Osteoblast (primary cell): ENCODE data around the gene PIWIL4. TPM values are rescaled to one million over a fixed set of nuclear protein-coding genes. Genes with fewer than 3 reads are reported as not detected.

Source experiments
- DNase-seq: peaks from one replicate; pipeline ENCODE4 v3.0.0; 2011; ENCODE audit warnings: low spot score, mixed read lengths; ENCODE audit not compliant: insufficient read length; ENCODE audit errors: missing footprints
- H2AFZ ChIP-seq: 2 replicates; pipeline ENCODE4 v1.6.0; 2011; ENCODE audit warnings: mild to moderate bottlenecking, low read length
- H3K27ac ChIP-seq: 2 replicates; pipeline ENCODE4 v1.5.1; 2011; ENCODE audit warnings: mild to moderate bottlenecking, low read depth, low read length, moderate library complexity
- H3K27me3 ChIP-seq: 2 replicates; pipeline ENCODE4 v1.6.0; 2012; ENCODE audit warnings: mild to moderate bottlenecking, control low read depth, inconsistent platforms, low read length, moderate library complexity; ENCODE audit not compliant: insufficient read depth
- H3K36me3 ChIP-seq: 2 replicates; pipeline ENCODE4 v1.5.1; 2011; ENCODE audit warnings: mild to moderate bottlenecking, low read length, control low read depth, moderate library complexity; ENCODE audit not compliant: insufficient read depth
- H3K4me1 ChIP-seq: 2 replicates; pipeline ENCODE4 v1.5.1; 2011; ENCODE audit warnings: mild to moderate bottlenecking, low read length, control low read depth, moderate library complexity; ENCODE audit not compliant: insufficient read depth
- H3K4me2 ChIP-seq: 2 replicates; pipeline ENCODE4 v1.6.0; 2011; ENCODE audit warnings: mild to moderate bottlenecking, low read length; ENCODE audit not compliant: insufficient read depth
- H3K4me3 ChIP-seq: fragments of 200-600 bp; sonication (generic); 3 replicates; pipeline ENCODE4 v1.5.1; 2012; ENCODE audit warnings: mild to moderate bottlenecking, low read length, inconsistent platforms; ENCODE audit not compliant: insufficient read depth
- H3K79me2 ChIP-seq: 2 replicates; pipeline ENCODE4 v1.6.0; 2012; ENCODE audit warnings: mild to moderate bottlenecking, low read length, control low read depth, inconsistent platforms; ENCODE audit not compliant: insufficient read depth
- H3K9me3 ChIP-seq: 2 replicates; pipeline ENCODE4 v1.5.1; 2011; ENCODE audit warnings: low read depth, low read length, control low read depth
- H4K20me1 ChIP-seq: 2 replicates; pipeline ENCODE4 v1.6.0; 2012; ENCODE audit warnings: mild to moderate bottlenecking, low read length, control low read depth; ENCODE audit not compliant: insufficient read depth
- total RNA-seq: library from RNA; depleted of rRNA; stranded (reverse); fragments of >200 nt; gene quantifications from 2 replicates; pipeline ENCODE4 v1.2.3, GENCODE V29; 2012
- TF ChIP-seq, protein P1 (sequence below): IDR thresholded peaks from 2 replicates; pipeline ENCODE4 v1.5.1; 2011; ENCODE audit warnings: mild to moderate bottlenecking, low read depth, low read length, moderate library complexity; ENCODE audit errors: extremely low read depth

Gene PIWIL4
- total RNA-seq, 1 donor, result 1.8 TPM

DNA sequence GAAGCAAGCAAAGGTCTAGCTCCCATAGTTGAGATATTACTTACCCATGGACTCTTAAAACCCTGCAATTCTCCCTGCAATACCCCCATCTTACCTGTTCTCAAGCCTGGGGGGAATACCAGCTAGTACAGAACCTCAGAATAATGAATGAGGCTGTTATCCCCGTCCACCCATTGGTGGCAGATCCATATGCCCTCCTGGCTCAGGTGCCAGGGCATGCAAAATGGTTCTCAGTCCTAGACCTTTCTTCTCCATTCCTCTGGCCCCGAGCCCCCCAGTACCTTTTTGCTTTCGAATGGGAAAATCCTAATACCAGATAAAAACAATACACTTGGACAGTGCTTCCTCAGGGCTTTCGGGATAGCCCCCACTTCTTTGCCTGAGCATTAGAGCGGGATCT, 86.4 kb downstream of the PIWIL4 start:
- no peaks in the 10 kb centered on the region for H4K20me1 ChIP-seq
- H3K9me3 ChIP-seq, result no peaks in the 10 kb centered on the region
- TF ChIP-seq, protein P1, sequence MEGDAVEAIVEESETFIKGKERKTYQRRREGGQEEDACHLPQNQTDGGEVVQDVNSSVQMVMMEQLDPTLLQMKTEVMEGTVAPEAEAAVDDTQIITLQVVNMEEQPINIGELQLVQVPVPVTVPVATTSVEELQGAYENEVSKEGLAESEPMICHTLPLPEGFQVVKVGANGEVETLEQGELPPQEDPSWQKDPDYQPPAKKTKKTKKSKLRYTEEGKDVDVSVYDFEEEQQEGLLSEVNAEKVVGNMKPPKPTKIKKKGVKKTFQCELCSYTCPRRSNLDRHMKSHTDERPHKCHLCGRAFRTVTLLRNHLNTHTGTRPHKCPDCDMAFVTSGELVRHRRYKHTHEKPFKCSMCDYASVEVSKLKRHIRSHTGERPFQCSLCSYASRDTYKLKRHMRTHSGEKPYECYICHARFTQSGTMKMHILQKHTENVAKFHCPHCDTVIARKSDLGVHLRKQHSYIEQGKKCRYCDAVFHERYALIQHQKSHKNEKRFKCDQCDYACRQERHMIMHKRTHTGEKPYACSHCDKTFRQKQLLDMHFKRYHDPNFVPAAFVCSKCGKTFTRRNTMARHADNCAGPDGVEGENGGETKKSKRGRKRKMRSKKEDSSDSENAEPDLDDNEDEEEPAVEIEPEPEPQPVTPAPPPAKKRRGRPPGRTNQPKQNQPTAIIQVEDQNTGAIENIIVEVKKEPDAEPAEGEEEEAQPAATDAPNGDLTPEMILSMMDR, result no peak
- no peak for DNase-seq
- H3K27ac ChIP-seq, result no peak overlapping the region
- H3K79me2 ChIP-seq, result no peaks in the 10 kb centered on the region
- H3K4me2 ChIP-seq, result no peak overlapping the region
- no peak overlapping the region for H2AFZ ChIP-seq
- H3K36me3 ChIP-seq, result no peaks in the 10 kb centered on the region
- peaks cover 8% of the 10 kb centered on the region for H3K4me1 ChIP-seq
- peaks cover 36% of the 10 kb centered on the region for H3K27me3 ChIP-seq
- H3K4me3 ChIP-seq, result no peak overlapping the region

DNA sequence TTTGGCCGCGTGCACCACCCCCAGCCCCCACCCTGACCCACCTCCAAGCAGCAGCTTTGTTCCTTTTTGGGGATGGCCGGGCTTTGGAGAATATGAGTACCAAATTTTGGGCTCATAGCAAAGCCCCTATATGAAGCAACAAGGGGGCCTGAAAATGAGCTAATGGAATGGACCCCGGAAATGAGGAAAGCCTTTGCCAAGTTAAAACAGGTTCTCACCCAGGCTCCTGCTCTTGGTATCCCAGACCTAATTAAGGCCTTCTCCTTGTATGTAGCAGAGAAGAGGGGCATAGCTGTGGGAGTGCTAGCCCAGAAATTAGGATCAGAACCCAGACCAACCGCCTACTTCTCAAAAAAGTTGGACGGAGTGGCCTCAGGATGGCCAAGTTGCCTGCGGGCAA, 87.0 kb downstream of the PIWIL4 start:
- H3K27me3 ChIP-seq, result peaks cover 43% of the 10 kb centered on the region
- no peaks in the 10 kb centered on the region for H3K79me2 ChIP-seq
- H2AFZ ChIP-seq, result no peak overlapping the region
- H3K4me3 ChIP-seq, result no peak overlapping the region
- no peak overlapping the region for H3K4me2 ChIP-seq
- H4K20me1 ChIP-seq, result no peaks in the 10 kb centered on the region
- no peaks in the 10 kb centered on the region for H3K9me3 ChIP-seq
- no peak overlapping the region for H3K27ac ChIP-seq
- no peak for DNase-seq
- H3K36me3 ChIP-seq, result no peaks in the 10 kb centered on the region
- TF ChIP-seq, protein P1, result no peak
- peaks cover 8% of the 10 kb centered on the region for H3K4me1 ChIP-seq

DNA sequence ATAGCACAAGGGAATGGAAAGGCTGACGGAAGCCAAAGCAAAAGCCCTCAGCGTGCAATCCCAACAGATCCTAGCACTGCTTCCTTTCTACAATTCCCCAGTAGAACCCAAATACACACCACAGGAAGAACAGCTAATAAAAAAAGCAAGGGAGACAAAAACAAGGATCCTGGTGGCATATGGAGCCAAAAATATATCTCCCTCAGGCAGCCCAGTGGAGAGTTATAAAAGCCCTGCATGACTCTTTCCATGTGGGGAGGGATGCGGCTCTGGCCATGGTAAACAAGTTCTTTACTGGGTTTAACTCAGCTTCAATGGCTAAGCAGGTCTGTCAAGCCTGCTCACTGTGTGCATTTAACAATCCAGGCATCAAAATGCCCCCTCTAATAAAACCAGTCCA, 88.1 kb downstream of the PIWIL4 start:
- no peak for DNase-seq
- Histone ChIP-seq H3K27ac (no peak overlapping the region), H3K4me2 (no peak overlapping the region), H4K20me1 (no peaks in the 10 kb centered on the region), H3K9me3 (no peaks in the 10 kb centered on the region), H3K4me3 (no peak overlapping the region), H2AFZ (no peak overlapping the region), H3K79me2 (no peaks in the 10 kb centered on the region), H3K4me1 (peaks cover 8% of the 10 kb centered on the region), H3K27me3 (peaks cover 48% of the 10 kb centered on the region), H3K36me3 (no peaks in the 10 kb centered on the region)
- TF ChIP-seq, protein P1, result no peak

DNA sequence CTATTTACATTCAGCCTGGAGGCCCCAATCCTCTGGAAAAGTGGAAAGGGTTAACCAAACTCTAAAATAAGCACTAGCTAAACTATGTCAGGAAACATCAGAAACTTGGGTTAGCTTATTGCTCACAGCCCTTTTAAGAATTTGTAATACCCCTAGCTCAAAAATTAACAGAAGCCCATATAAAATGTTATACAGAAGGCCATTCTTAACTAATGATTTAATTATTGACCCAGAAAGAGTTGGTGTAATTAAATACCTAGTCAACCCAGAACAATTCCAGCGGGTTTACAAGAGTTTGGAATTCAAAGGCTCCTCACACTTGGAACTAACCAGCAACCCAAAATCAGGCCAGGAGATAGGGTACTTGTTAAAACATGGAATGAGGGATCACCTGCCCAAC, 88.8 kb downstream of the PIWIL4 start:
- H3K4me1 ChIP-seq, result peaks cover 3% of the 10 kb centered on the region
- H3K36me3 ChIP-seq, result no peaks in the 10 kb centered on the region
- no peaks in the 10 kb centered on the region for H3K79me2 ChIP-seq
- TF ChIP-seq, protein P1, result no peak
- H3K27me3 ChIP-seq, result peaks cover 53% of the 10 kb centered on the region
- no peak overlapping the region for H3K4me2 ChIP-seq
- H3K9me3 ChIP-seq, result no peaks in the 10 kb centered on the region
- H3K27ac ChIP-seq, result no peak overlapping the region
- H3K4me3 ChIP-seq, result no peak overlapping the region
- DNase-seq, result no peak
- no peak overlapping the region for H2AFZ ChIP-seq
- no peaks in the 10 kb centered on the region for H4K20me1 ChIP-seq
